Smooth muscle cell (in vitro differentiated cells): ENCODE data around the gene TSC22D2. TPM values are rescaled to one million over a fixed set of nuclear protein-coding genes. Genes with fewer than 3 reads are reported as not detected.

Experiments used
- DNase-seq: peaks from one replicate; lab custom pipeline; 2025; ENCODE audit not compliant: unreplicated experiment; lab: John Stamatoyannopoulos, UW
- H2AFZ ChIP-seq: fragments of 200-600 bp; sonication (generic); 2 replicates; pipeline ENCODE4 v1.6.0; 2016; ENCODE audit warnings: antibody characterized with exemption, low read depth, mild to moderate bottlenecking
- H3F3A ChIP-seq: fragments of 200-600 bp; sonication (generic); 2 replicates; pipeline ENCODE4 v1.6.0; 2017; ENCODE audit warnings: antibody characterized with exemption, low read depth
- H3K27ac ChIP-seq: fragments of 200-600 bp; sonication (generic); 2 replicates; pipeline ENCODE4 v1.5.1; 2016; ENCODE audit warnings: low read depth, mild to moderate bottlenecking
- H3K27me3 ChIP-seq: fragments of 200-600 bp; sonication (generic); 2 replicates; pipeline ENCODE4 v1.6.1; 2016; ENCODE audit warnings: low read depth, mild to moderate bottlenecking
- H3K36me3 ChIP-seq: fragments of 200-600 bp; sonication (generic); 2 replicates; pipeline ENCODE4 v1.5.1; 2016; ENCODE audit warnings: low read depth
- H3K4me1 ChIP-seq: fragments of 200-600 bp; sonication (generic); 2 replicates; pipeline ENCODE4 v1.5.1; 2016; ENCODE audit warnings: low read depth
- H3K4me2 ChIP-seq: fragments of 200-600 bp; sonication (generic); 2 replicates; pipeline ENCODE4 v1.6.0; 2016; ENCODE audit warnings: mild to moderate bottlenecking
- H3K4me3 ChIP-seq: fragments of 200-600 bp; sonication (generic); 2 replicates; pipeline ENCODE4 v1.5.1; 2016; ENCODE audit warnings: mild to moderate bottlenecking
- H3K79me2 ChIP-seq: fragments of 200-600 bp; sonication (generic); 2 replicates; pipeline ENCODE4 v1.6.0; 2016; ENCODE audit warnings: low read depth, mild to moderate bottlenecking
- H3K9ac ChIP-seq: fragments of 200-600 bp; sonication (generic); 2 replicates; pipeline ENCODE4 v1.6.0; 2016; ENCODE audit warnings: low read depth
- H3K9me3 ChIP-seq: fragments of 200-600 bp; sonication (generic); replicated peaks from 2 replicates; pipeline ENCODE4 v1.5.1; 2016; ENCODE audit warnings: low read depth
- H4K20me1 ChIP-seq: fragments of 200-600 bp; sonication (generic); 2 replicates; pipeline ENCODE4 v1.6.0; 2016; ENCODE audit warnings: low read depth
- WGBS: methylation state at CpG from one replicate; pipeline ENCODE4 v1.1.7; 2016; ENCODE audit warnings: low lambda C conversion rate; 5-methylcytosine and 5-hydroxymethylcytosine counted together
- polyA plus RNA-seq: library from polyadenylated mRNA; unstranded; fragments of >200 nt; fragmentation: Nextera tagmentation; extraction: Ambion mirVana; gene quantifications from 2 replicates; pipeline ENCODE4 v1.2.1, GENCODE V29; 2016
- total RNA-seq: library from RNA; depleted of rRNA; stranded (reverse); fragments of >200 nt; gene quantifications from 2 replicates; pipeline ENCODE4 v1.2.3, GENCODE V29; 2014
- TF ChIP-seq, protein P1 (sequence below): fragments of 200-600 bp; sonication (generic); IDR thresholded peaks from 2 replicates; pipeline ENCODE4 v1.5.1; 2017; ENCODE audit warnings: borderline replicate concordance, mild to moderate bottlenecking, antibody characterized with exemption; ENCODE audit not compliant: insufficient read depth, poor library complexity, severe bottlenecking

The TSC22D2 gene
- total and polyA plus RNA-seq, 2 experiments from 2014 or later, result 31.7 to 37.0 TPM

DNA sequence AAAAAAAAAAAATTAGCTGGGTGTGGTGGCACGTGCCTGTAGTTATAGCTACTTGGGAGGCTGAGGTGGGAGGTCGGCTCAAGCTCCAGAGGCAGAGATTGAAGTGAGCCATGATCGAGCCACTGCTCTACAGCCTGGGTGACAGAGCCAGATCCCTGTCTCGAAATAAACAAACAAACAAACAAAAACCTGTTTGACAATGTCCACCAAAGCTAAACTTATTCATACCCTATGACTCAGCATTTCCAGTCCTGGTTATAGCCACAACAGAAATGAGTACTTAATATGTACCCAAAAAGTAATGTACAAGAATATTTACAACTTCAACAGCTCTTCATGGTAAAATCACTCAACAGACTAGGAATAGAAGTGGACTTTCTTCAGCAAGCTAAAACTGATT lies 107.1 kb downstream of the TSC22D2 start:
- H3K9me3 ChIP-seq, result no peaks in the 10 kb centered on the region
- H3F3A ChIP-seq, result no peaks in the 10 kb centered on the region
- no peak overlapping the region for H3K4me3 ChIP-seq
- no peak overlapping the region for H3K9ac ChIP-seq
- H4K20me1 ChIP-seq, result no peaks in the 10 kb centered on the region
- H3K4me1 ChIP-seq, result no peaks in the 10 kb centered on the region
- no peaks in the 10 kb centered on the region for H3K79me2 ChIP-seq
- no peak overlapping the region for H2AFZ ChIP-seq
- H3K4me2 ChIP-seq, result no peak overlapping the region
- TF ChIP-seq, protein P1, sequence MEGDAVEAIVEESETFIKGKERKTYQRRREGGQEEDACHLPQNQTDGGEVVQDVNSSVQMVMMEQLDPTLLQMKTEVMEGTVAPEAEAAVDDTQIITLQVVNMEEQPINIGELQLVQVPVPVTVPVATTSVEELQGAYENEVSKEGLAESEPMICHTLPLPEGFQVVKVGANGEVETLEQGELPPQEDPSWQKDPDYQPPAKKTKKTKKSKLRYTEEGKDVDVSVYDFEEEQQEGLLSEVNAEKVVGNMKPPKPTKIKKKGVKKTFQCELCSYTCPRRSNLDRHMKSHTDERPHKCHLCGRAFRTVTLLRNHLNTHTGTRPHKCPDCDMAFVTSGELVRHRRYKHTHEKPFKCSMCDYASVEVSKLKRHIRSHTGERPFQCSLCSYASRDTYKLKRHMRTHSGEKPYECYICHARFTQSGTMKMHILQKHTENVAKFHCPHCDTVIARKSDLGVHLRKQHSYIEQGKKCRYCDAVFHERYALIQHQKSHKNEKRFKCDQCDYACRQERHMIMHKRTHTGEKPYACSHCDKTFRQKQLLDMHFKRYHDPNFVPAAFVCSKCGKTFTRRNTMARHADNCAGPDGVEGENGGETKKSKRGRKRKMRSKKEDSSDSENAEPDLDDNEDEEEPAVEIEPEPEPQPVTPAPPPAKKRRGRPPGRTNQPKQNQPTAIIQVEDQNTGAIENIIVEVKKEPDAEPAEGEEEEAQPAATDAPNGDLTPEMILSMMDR, result no peak
- H3K27ac ChIP-seq, result no peak overlapping the region
- no peaks in the 10 kb centered on the region for H3K36me3 ChIP-seq
- no peak for DNase-seq
- WGBS, result 93% methylated on average over 4 of the region's 4 CpGs
- no peaks in the 10 kb centered on the region for H3K27me3 ChIP-seq

Other genes with a start within 250 kb of the TSC22D2 start
- 268 TPM in 2 replicates for gene SERP1, start 138.2 kb downstream of the TSC22D2 start, total RNA-seq
- gene SERP1, start 138.2 kb downstream of the TSC22D2 start, polyA plus RNA-seq, result 202 and 247 TPM in 2 replicates
- 155 and 166 TPM in 2 replicates for gene EIF2A, start 138.5 kb downstream of the TSC22D2 start, total RNA-seq
- gene EIF2A, start 138.5 kb downstream of the TSC22D2 start, polyA plus RNA-seq, result 34.0 and 44.1 TPM in 2 replicates
- gene SELENOT, start 195.0 kb downstream of the TSC22D2 start, total RNA-seq, result 92.5 and 93.0 TPM in 2 replicates
- 122 and 128 TPM in 2 replicates for gene SELENOT, start 195.0 kb downstream of the TSC22D2 start, polyA plus RNA-seq